IMR-90 (cell line): Measurements from ENCODE around the gene ADARB2. TPM values are rescaled to one million over a fixed set of nuclear protein-coding genes. Genes with fewer than 3 reads are reported as not detected.

ENCODE experiments used
- ATAC-seq: fragments of 200-7000 bp; cut with Tn5 transposase; 2 replicates; pipeline ENCODE4 v1.9.1; 2020; ENCODE audit warnings: low read depth, mild to moderate bottlenecking, moderate library complexity
- BruUV-seq: library from RNA; stranded (reverse); fragments of 400-500 nt; replicated peaks from 2 replicates; lab custom pipeline; 2021; lab: Mats Ljungman, UMichigan
- CTCF ChIA-PET: fragments of 300-600 bp; formaldehyde crosslinking; extraction: SDS; loops from one replicate; lab custom pipeline; 2021; ENCODE audit warnings: antibody characterized with exemption; lab: Yijun Ruan, JAX
- POLR2A ChIA-PET: fragments of 300-600 bp; sonication (Branson Sonifier 250); formaldehyde crosslinking; loops from one replicate; lab custom pipeline; 2022; ENCODE audit warnings: antibody characterized with exemption; ENCODE audit not compliant: unreplicated experiment; lab: Charles Lee
- DNase-seq: peaks from one replicate; pipeline ENCODE4 v3.0.0; 2013
- H2AFZ ChIP-seq: replicated peaks from 2 replicates; pipeline ENCODE3; 2013; ENCODE audit warnings: low read length, mild to moderate bottlenecking; ENCODE audit not compliant: poor library complexity
- H2AK5ac ChIP-seq: 2 replicates; pipeline ENCODE4 v1.6.1; 2013; ENCODE audit warnings: low read depth, low read length, inconsistent platforms
- H2AK9ac ChIP-seq: replicated peaks from 2 replicates; pipeline ENCODE3; 2013; ENCODE audit warnings: mild to moderate bottlenecking, low read depth, low read length, moderate library complexity; ENCODE audit not compliant: poor library complexity
- H2BK120ac ChIP-seq: 2 replicates; pipeline ENCODE4 v1.6.1; 2013; ENCODE audit warnings: low read depth, low read length, inconsistent platforms
- H2BK15ac ChIP-seq: 3 replicates; pipeline ENCODE4 v1.6.1; 2013; ENCODE audit warnings: low read depth, low read length, inconsistent platforms
- H2BK20ac ChIP-seq: 2 replicates; pipeline ENCODE4 v1.6.1; 2013; ENCODE audit warnings: low read depth, mild to moderate bottlenecking, inconsistent platforms, low read length, moderate library complexity
- H2BK5ac ChIP-seq: 2 replicates; pipeline ENCODE4 v1.6.1; 2013; ENCODE audit warnings: mild to moderate bottlenecking, low read depth, low read length, inconsistent platforms; ENCODE audit not compliant: poor library complexity, severe bottlenecking
- H3K14ac ChIP-seq: replicated peaks from 2 replicates; pipeline ENCODE4 v1.6.1; 2013; ENCODE audit warnings: low read depth, low read length, inconsistent platforms
- H3K18ac ChIP-seq: 2 replicates; pipeline ENCODE4 v1.6.1; 2013; ENCODE audit warnings: low read depth, low read length, control low read depth
- H3K23ac ChIP-seq: 2 replicates; pipeline ENCODE4 v1.6.1; 2013; ENCODE audit warnings: low read depth, low read length, inconsistent platforms
- H3K27ac ChIP-seq: 2 replicates; pipeline ENCODE4 v1.5.1; 2013; ENCODE audit warnings: mild to moderate bottlenecking, control low read depth, low read length; ENCODE audit not compliant: insufficient read depth
- H3K27me3 ChIP-seq: 2 replicates; pipeline ENCODE4 v1.6.1; 2013; ENCODE audit warnings: low read length; ENCODE audit not compliant: control insufficient read depth, insufficient read depth
- H3K36me3 ChIP-seq: 2 replicates; pipeline ENCODE4 v1.6.1; 2013; ENCODE audit warnings: low read length, mixed read lengths; ENCODE audit not compliant: control insufficient read depth, insufficient read depth
- H3K4ac ChIP-seq: 2 replicates; pipeline ENCODE4 v1.6.1; 2013; ENCODE audit warnings: low read depth, low read length, inconsistent platforms
- H3K4me1 ChIP-seq: 2 replicates; pipeline ENCODE4 v1.6.1; 2013; ENCODE audit warnings: low read length, mixed read lengths; ENCODE audit not compliant: control insufficient read depth, insufficient read depth
- H3K4me2 ChIP-seq: 2 replicates; pipeline ENCODE4 v1.6.1; 2013; ENCODE audit warnings: low read depth, mild to moderate bottlenecking, control low read depth, low read length, moderate library complexity
- H3K4me3 ChIP-seq: 2 replicates; pipeline ENCODE4 v1.5.1; 2013; ENCODE audit warnings: low read depth, mild to moderate bottlenecking, control low read depth, low read length, moderate library complexity; ENCODE audit not compliant: insufficient read depth
- H3K56ac ChIP-seq: 2 replicates; pipeline ENCODE4 v1.6.1; 2013; ENCODE audit warnings: low read length, inconsistent platforms; ENCODE audit not compliant: insufficient read depth; ENCODE audit errors: extremely low read depth
- H3K79me1 ChIP-seq, 2 experiments: 2 replicates each; pipeline ENCODE4 v1.6.1; 2013; ENCODE audit warnings: low read length in 2 of 2, inconsistent platforms in 1 of 2, low read depth in 1 of 2
- H3K9ac ChIP-seq: 2 replicates; pipeline ENCODE4 v1.6.1; 2013; ENCODE audit warnings: low read depth, low read length, control low read depth
- H3K9me1 ChIP-seq: 2 replicates; pipeline ENCODE4 v1.6.1; 2013; ENCODE audit warnings: low read length, inconsistent platforms; ENCODE audit not compliant: insufficient read depth
- H3K9me3 ChIP-seq: 2 replicates; pipeline ENCODE4 v1.6.1; 2013; ENCODE audit warnings: low read length; ENCODE audit not compliant: control insufficient read depth, insufficient read depth
- H4K20me1 ChIP-seq: 2 replicates; pipeline ENCODE4 v1.6.1; 2013; ENCODE audit warnings: low read length, inconsistent platforms; ENCODE audit not compliant: insufficient read depth
- H4K5ac ChIP-seq: 2 replicates; pipeline ENCODE4 v1.6.1; 2013; ENCODE audit warnings: mild to moderate bottlenecking, low read depth, low read length, control low read depth
- H4K8ac ChIP-seq, 2 experiments: 2 replicates each; pipeline ENCODE4 v1.6.1; 2013; ENCODE audit warnings: low read depth in 2 of 2, low read length in 2 of 2, control low read depth in 1 of 2, inconsistent platforms in 1 of 2
- H4K91ac ChIP-seq: 2 replicates; pipeline ENCODE4 v1.6.1; 2013; ENCODE audit warnings: low read depth, low read length, inconsistent platforms; ENCODE audit not compliant: insufficient read depth
- BHLHE40 ChIP-seq: fragments of 150-350 bp; IDR thresholded peaks from 2 replicates; pipeline ENCODE4 v1.6.1; 2016; ENCODE audit warnings: mild to moderate bottlenecking, low read depth, low read length
- CEBPB ChIP-seq: IDR thresholded peaks from 2 replicates; pipeline ENCODE4 v1.6.1; 2012; ENCODE audit warnings: low read depth, low read length, improper control_type of control experiment
- CHD1 ChIP-seq: IDR thresholded peaks from 2 replicates; pipeline ENCODE4 v1.6.1; 2012; ENCODE audit warnings: low read depth, low read length, improper control_type of control experiment
- MAFK ChIP-seq: IDR thresholded peaks from 2 replicates; pipeline ENCODE4 v1.6.1; 2012; ENCODE audit warnings: low read depth, low read length, improper control_type of control experiment
- MAZ ChIP-seq: IDR thresholded peaks from 2 replicates; pipeline ENCODE4 v1.6.1; 2012; ENCODE audit warnings: low read depth, mild to moderate bottlenecking, low read length, improper control_type of control experiment, moderate library complexity, borderline replicate concordance
- NFE2L2 ChIP-seq: fragments of 150-350 bp; IDR thresholded peaks from 2 replicates; pipeline ENCODE4 v1.6.1; 2016; ENCODE audit warnings: low read depth, mild to moderate bottlenecking, low read length
- POLR2A ChIP-seq: IDR thresholded peaks from 2 replicates; pipeline ENCODE4 v1.6.1; 2012; ENCODE audit warnings: mild to moderate bottlenecking, low read depth, low read length
- RAD21 ChIP-seq: IDR thresholded peaks from 2 replicates; pipeline ENCODE4 v1.6.1; 2012; ENCODE audit warnings: low read length, improper control_type of control experiment
- RCOR1 ChIP-seq: IDR thresholded peaks from 2 replicates; pipeline ENCODE4 v1.6.1; 2012; ENCODE audit warnings: mild to moderate bottlenecking, low read length, improper control_type of control experiment; ENCODE audit not compliant: insufficient replicate concordance
- RFX5 ChIP-seq: IDR thresholded peaks from 2 replicates; pipeline ENCODE4 v1.8.0; 2012; ENCODE audit warnings: low read depth, mild to moderate bottlenecking, low read length, moderate library complexity
- SMC3 ChIP-seq: fragments of 150-350 bp; IDR thresholded peaks from 2 replicates; pipeline ENCODE4 v1.6.1; 2016; ENCODE audit warnings: low read depth, mild to moderate bottlenecking, antibody characterized with exemption, low read length, moderate library complexity
- WGBS, 2 experiments: methylation state at CpG; one replicate each; pipeline versions ENCODE4 v1.1.5 to v1.1.7; 2013; ENCODE audit warnings: missing lambda C conversion rate in 2 of 2; ENCODE audit not compliant: insufficient read length in 1 of 2; ENCODE audit errors: extremely low coverage in 2 of 2; 5-methylcytosine and 5-hydroxymethylcytosine counted together
- dilution Hi-C: fragments of 300-500 bp; cut with HindIII; formaldehyde crosslinking; loops from one replicate; pipeline ENCODE4 v1.14.3; 2018; ENCODE audit warnings: low sequenced_read_pairs; ENCODE audit not compliant: unreplicated experiment
- in situ Hi-C: fragments of 300-500 bp; cut with MboI; formaldehyde crosslinking; loops from 3 replicates; pipeline ENCODE4 v1.14.3; 2019; ENCODE audit warnings: low sequenced_read_pairs, inconsistent platforms, mixed read lengths
- intact Hi-C: fragments of 100-400 bp; cut with micrococcal nuclease; formaldehyde crosslinking; loops from 2 replicates; pipeline ENCODE4 v1.10.0; 2022
- polyA plus RNA-seq, 3 experiments: library from polyadenylated mRNA; depleted of rRNA; stranded (reverse); fragments of >200 nt; gene quantifications; 2 replicates each; pipeline ENCODE4 v1.2.3, GENCODE V29; 2012; ENCODE audit warnings: low replicate concordance in 1 of 3
- total RNA-seq: library from RNA; depleted of rRNA; stranded (reverse); fragments of >200 nt; gene quantifications from 2 replicates; pipeline ENCODE4 v1.2.3, GENCODE V29; 2012
- TF ChIP-seq, protein P1 (sequence below): conservative IDR thresholded peaks from 2 replicates; pipeline ENCODE4 v1.5.1; 2012; ENCODE audit warnings: mild to moderate bottlenecking, low read depth, low read length, improper control_type of control experiment
- TF ChIP-seq, protein P2 (sequence below): fragments of 150-350 bp; IDR thresholded peaks from 2 replicates; pipeline ENCODE4 v1.6.1; 2016; ENCODE audit warnings: low read depth, mild to moderate bottlenecking, low read length, moderate library complexity, borderline replicate concordance
- TF ChIP-seq, protein P3 (sequence below): fragments of 150-350 bp; IDR thresholded peaks from 2 replicates; pipeline ENCODE4 v1.6.1; 2017; ENCODE audit warnings: mild to moderate bottlenecking, antibody characterized with exemption, low read length, low read depth

ADARB2 gene
- total and polyA plus RNA-seq, 2 of the 4 experiments (the other 2 are of a cell fraction) = not detected

DNA sequence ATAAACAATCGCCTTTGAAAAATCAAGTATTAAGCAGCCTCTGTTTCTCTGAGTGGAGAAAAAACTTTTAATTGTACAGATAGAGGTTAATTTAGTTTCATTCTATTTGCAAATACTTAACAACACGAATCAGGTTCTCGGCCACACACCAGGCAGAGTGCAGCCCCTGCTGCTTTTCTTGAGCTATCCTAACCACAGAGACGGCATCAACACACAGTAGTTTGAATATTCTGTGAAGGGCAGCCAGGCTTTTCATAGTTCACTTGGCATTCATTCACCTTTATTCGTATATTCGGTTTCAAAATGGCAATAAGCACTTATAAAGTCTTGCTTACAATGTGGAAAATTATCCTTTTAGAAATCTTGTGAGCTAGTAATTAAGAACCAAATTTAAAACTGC is 5.7 kb downstream of the ADARB2 start:
- no peak overlapping the region for H2BK5ac ChIP-seq
- no peak overlapping the region for H4K8ac ChIP-seq
- ATAC-seq (no peak), DNase-seq (no peak)
- peaks cover 8% of the 10 kb centered on the region; the same call in 1 of the 2 replicates for H3K9me3 ChIP-seq
- H3K27ac ChIP-seq = no peak overlapping the region
- CTCF ChIA-PET = no interaction called here
- no peaks in the 10 kb centered on the region for H3K79me1 ChIP-seq
- no peak overlapping the region for H3K9ac ChIP-seq
- no peak overlapping the region for H2AFZ ChIP-seq
- H3K4me3 ChIP-seq = no peak overlapping the region
- no peak overlapping the region for H2BK15ac ChIP-seq
- in situ Hi-C loops = no loop called here
- TF ChIP-seq, protein P1, sequence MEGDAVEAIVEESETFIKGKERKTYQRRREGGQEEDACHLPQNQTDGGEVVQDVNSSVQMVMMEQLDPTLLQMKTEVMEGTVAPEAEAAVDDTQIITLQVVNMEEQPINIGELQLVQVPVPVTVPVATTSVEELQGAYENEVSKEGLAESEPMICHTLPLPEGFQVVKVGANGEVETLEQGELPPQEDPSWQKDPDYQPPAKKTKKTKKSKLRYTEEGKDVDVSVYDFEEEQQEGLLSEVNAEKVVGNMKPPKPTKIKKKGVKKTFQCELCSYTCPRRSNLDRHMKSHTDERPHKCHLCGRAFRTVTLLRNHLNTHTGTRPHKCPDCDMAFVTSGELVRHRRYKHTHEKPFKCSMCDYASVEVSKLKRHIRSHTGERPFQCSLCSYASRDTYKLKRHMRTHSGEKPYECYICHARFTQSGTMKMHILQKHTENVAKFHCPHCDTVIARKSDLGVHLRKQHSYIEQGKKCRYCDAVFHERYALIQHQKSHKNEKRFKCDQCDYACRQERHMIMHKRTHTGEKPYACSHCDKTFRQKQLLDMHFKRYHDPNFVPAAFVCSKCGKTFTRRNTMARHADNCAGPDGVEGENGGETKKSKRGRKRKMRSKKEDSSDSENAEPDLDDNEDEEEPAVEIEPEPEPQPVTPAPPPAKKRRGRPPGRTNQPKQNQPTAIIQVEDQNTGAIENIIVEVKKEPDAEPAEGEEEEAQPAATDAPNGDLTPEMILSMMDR = no peak
- TF ChIP-seq CHD1 (no peak), MAFK (no peak), CEBPB (no peak), MAZ (no peak), POLR2A (no peak), RCOR1 (no peak), BHLHE40 (no peak), NFE2L2 (no peak), SMC3 (no peak), RFX5 (no peak), RAD21 (no peak)
- TF ChIP-seq, protein P2, sequence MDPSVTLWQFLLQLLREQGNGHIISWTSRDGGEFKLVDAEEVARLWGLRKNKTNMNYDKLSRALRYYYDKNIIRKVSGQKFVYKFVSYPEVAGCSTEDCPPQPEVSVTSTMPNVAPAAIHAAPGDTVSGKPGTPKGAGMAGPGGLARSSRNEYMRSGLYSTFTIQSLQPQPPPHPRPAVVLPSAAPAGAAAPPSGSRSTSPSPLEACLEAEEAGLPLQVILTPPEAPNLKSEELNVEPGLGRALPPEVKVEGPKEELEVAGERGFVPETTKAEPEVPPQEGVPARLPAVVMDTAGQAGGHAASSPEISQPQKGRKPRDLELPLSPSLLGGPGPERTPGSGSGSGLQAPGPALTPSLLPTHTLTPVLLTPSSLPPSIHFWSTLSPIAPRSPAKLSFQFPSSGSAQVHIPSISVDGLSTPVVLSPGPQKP = no peak
- TF ChIP-seq, protein P3, sequence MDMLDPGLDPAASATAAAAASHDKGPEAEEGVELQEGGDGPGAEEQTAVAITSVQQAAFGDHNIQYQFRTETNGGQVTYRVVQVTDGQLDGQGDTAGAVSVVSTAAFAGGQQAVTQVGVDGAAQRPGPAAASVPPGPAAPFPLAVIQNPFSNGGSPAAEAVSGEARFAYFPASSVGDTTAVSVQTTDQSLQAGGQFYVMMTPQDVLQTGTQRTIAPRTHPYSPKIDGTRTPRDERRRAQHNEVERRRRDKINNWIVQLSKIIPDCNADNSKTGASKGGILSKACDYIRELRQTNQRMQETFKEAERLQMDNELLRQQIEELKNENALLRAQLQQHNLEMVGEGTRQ = no peak
- H4K91ac ChIP-seq = no peak overlapping the region
- H2BK20ac ChIP-seq = no peak overlapping the region
- intact Hi-C loops = no loop called here
- no peak overlapping the region for H3K18ac ChIP-seq
- no peak overlapping the region for H3K14ac ChIP-seq
- WGBS, 2 experiments = no CpG with 5 or more reads among the region's 6 CpGs
- H3K4ac ChIP-seq = no peak overlapping the region
- H3K23ac ChIP-seq = no peak overlapping the region
- no peaks in the 10 kb centered on the region for H3K27me3 ChIP-seq
- no peak overlapping the region for H3K4me2 ChIP-seq
- H2BK120ac ChIP-seq = no peak overlapping the region
- H2AK5ac ChIP-seq = no peak overlapping the region
- H2AK9ac ChIP-seq = no peak overlapping the region
- no peaks in the 10 kb centered on the region for H3K4me1 ChIP-seq
- H3K9me1 ChIP-seq = no peaks in the 10 kb centered on the region
- POLR2A ChIA-PET = no interaction called here
- no peaks in the 10 kb centered on the region for H3K36me3 ChIP-seq
- no peak overlapping the region for H4K5ac ChIP-seq
- H3K56ac ChIP-seq = no peak overlapping the region
- BruUV-seq = no TSS peak
- dilution Hi-C loops = no loop called here
- H4K20me1 ChIP-seq = no peaks in the 10 kb centered on the region
